Measurements from ENCODE around the gene PEF1. TPM values are rescaled to one million over a fixed set of nuclear protein-coding genes. Genes with fewer than 3 reads are reported as not detected.
A peak's percentile ranks its signal among the peaks of the same experiment; 100 is the strongest.

Gene PEF1
- total RNA-seq, 5 donors from 2014 or later (not counting 1 experiment from before 2014, with no cell fraction given), result 38.7 to 49.8 (median 42.4) TPM

DNA sequence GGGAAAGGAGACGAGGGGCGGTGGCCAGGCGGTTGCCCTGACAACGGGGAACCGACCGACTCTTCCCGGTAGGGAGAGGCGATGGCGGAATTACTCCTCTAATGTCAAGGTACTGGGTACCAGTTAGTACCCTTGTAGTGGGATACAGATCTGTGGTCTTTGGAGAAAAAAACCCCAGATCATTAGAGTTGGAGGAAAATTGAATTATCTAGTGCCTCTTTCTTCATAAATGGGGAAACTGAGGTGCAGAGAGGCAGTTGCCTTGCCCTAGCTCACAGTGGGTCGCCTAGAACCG is 545 bp upstream of the PEF1 start:
- no peaks in the 10 kb centered on the region for H3K27me3 Mint-ChIP-seq
- Histone ChIP-seq H3K9me3 (no peaks in the 10 kb centered on the region), H3K4me1 (ENCODE audit: control insufficient read depth in 1 of 2, extremely low read depth in 1 of 2, insufficient read depth in 2 of 2, low read length in 2 of 2) (peaks cover 16 to 31% of the 10 kb centered on the region in 2 experiments), H3K27me3 (replicated peaks in 1 of 2; ENCODE audit: control insufficient read depth in 2 of 2, extremely low read depth in 1 of 2, insufficient read depth in 2 of 2, low read length in 1 of 2) (no peaks in the 10 kb centered on the region), H3K4me3 (ENCODE audit: control insufficient read depth in 1 of 2, extremely low read depth in 1 of 2, low read length in 1 of 2) (peak overlapping the region; percentile 97 to 99), H3K36me3 (ENCODE audit: control insufficient read depth in 2 of 2, extremely low read depth in 1 of 2, insufficient read depth in 1 of 2, low read length in 1 of 2) (peaks cover 0 to 5% of the 10 kb centered on the region in 2 donors), H3K27ac (ENCODE audit: low read length) (peak overlapping the region; percentile 99)
- 7% methylated on average over 4 of the region's 11 CpGs for WGBS (ENCODE audit: insufficient coverage)
- H3K9me3 Mint-ChIP-seq, result no peaks in the 10 kb centered on the region
- ChIA-PET POLR2A (interaction anchor here (0.6 to 0.8 kb wide), 10 partner anchors 9 to 913 kb away, joined by 3 to 8 read pairs (median 3); no protein-coding TSS in a partner anchor), CTCF (interaction anchor here in 1 of 2 donors (0.8 to 1.2 kb wide), 5 partner anchors 15 to 464 kb away, joined by 3 to 7 read pairs (median 3); no protein-coding TSS in a partner anchor)
- ATAC-seq (replicated peaks in 1 of 4), result no peak
- H3K4me1 Mint-ChIP-seq, result peaks cover 34 to 47% (median 44%) of the 10 kb centered on the region in 3 donors
- peak overlapping the region; percentile 99 to 100 for H3K27ac Mint-ChIP-seq
- H3K4me3 Mint-ChIP-seq, result peak overlapping the region; percentile 94 to 100 (median 98)
- DNase-seq, result no peak
- H3K36me3 Mint-ChIP-seq, result no peaks in the 10 kb centered on the region

DNA sequence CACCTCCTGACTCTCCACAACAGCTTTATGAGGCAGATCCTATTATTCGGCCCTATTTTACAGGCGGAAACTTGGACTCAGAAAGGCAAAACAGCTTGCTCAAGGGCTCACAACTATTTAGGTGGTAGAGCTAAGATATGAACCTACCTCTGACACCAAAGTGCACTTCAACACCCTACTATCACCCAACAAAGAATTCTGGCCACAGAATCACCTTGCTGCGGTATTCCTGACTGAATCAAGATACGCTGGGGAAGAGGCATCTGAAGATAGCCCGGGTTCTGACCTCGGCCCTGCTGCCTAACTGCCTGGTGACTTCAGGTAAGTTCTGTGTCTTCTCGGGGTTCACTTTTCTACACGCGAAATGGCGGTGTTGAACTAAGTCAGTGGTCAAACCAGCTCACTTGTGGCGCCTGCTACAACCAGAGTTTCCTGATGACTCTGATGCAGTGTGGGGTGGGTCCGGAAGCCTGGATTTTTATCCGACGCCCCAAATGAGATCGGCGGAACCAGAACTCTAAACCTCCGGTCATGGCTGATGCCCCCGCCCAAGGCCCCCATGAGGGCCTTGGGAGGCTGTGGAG is 608 bp downstream of the PEF1 start:
- Histone ChIP-seq H3K27ac (ENCODE audit: low read length) (peak overlapping the region; percentile 99), H3K36me3 (ENCODE audit: control insufficient read depth in 2 of 2, extremely low read depth in 1 of 2, insufficient read depth in 1 of 2, low read length in 1 of 2) (peaks cover 0 to 7% of the 10 kb centered on the region in 2 donors), H3K27me3 (replicated peaks in 1 of 2; ENCODE audit: control insufficient read depth in 2 of 2, extremely low read depth in 1 of 2, insufficient read depth in 2 of 2, low read length in 1 of 2) (no peaks in the 10 kb centered on the region), H3K9me3 (no peaks in the 10 kb centered on the region), H3K4me1 (ENCODE audit: control insufficient read depth in 1 of 2, extremely low read depth in 1 of 2, insufficient read depth in 2 of 2, low read length in 2 of 2) (peaks cover 16 to 38% of the 10 kb centered on the region in 2 experiments), H3K4me3 (ENCODE audit: control insufficient read depth in 1 of 2, extremely low read depth in 1 of 2, low read length in 1 of 2) (peak overlapping the region; percentile 97 to 99)
- ATAC-seq (replicated peaks in 1 of 4) (peak; percentile 37 to 48 (median 42)), DNase-seq (no peak)
- no peaks in the 10 kb centered on the region for H3K36me3 Mint-ChIP-seq
- H3K4me3 Mint-ChIP-seq, result peak overlapping the region; percentile 94 to 100 (median 98)
- H3K27me3 Mint-ChIP-seq, result no peaks in the 10 kb centered on the region
- H3K4me1 Mint-ChIP-seq, result peaks cover 34 to 47% (median 44%) of the 10 kb centered on the region in 3 donors
- ChIA-PET POLR2A (interaction anchor here (0.6 to 1.1 kb wide), 5 partner anchors 9 to 900 kb away, joined by 3 to 6 read pairs (median 3); no protein-coding TSS in a partner anchor), CTCF (interaction anchor here (0.6 to 1.2 kb wide), 4 partner anchors 28 to 145 kb away, joined by 3 to 7 read pairs (median 3); no protein-coding TSS in a partner anchor)
- no peaks in the 10 kb centered on the region for H3K9me3 Mint-ChIP-seq
- WGBS (ENCODE audit: insufficient coverage), result 0% methylated on average over 16 of the region's 18 CpGs
- H3K27ac Mint-ChIP-seq, result peak overlapping the region; percentile 99 to 100

GRCh38 chr1:31642897-31643296 is 1.8 kb downstream of the PEF1 start:
- H3K4me1 Mint-ChIP-seq, result peaks cover 34 to 49% (median 44%) of the 10 kb centered on the region in 3 donors
- H3K27me3 Mint-ChIP-seq, result no peaks in the 10 kb centered on the region
- no peak for ATAC-seq (replicated peaks in 1 of 4)
- Histone ChIP-seq H3K27me3 (replicated peaks in 1 of 2; ENCODE audit: control insufficient read depth in 2 of 2, extremely low read depth in 1 of 2, insufficient read depth in 2 of 2, low read length in 1 of 2) (no peaks in the 10 kb centered on the region), H3K4me3 (ENCODE audit: control insufficient read depth in 1 of 2, extremely low read depth in 1 of 2, low read length in 1 of 2) (no peak overlapping the region), H3K27ac (ENCODE audit: low read length) (no peak overlapping the region), H3K4me1 (ENCODE audit: control insufficient read depth in 1 of 2, extremely low read depth in 1 of 2, insufficient read depth in 2 of 2, low read length in 2 of 2) (peaks cover 16 to 45% of the 10 kb centered on the region in 2 experiments), H3K36me3 (ENCODE audit: control insufficient read depth in 2 of 2, extremely low read depth in 1 of 2, insufficient read depth in 1 of 2, low read length in 1 of 2) (peaks cover 0 to 8% of the 10 kb centered on the region in 2 donors), H3K9me3 (no peaks in the 10 kb centered on the region)
- WGBS (ENCODE audit: insufficient coverage), result no CpG with 5 or more reads among the region's 3 CpGs
- no peaks in the 10 kb centered on the region for H3K9me3 Mint-ChIP-seq
- ChIA-PET POLR2A (interaction anchor here in 1 of 2 donors (1.1 kb wide), 1 partner anchor 47 kb away, joined by 3 read pairs; no protein-coding TSS in a partner anchor), CTCF (no interaction called here)
- H3K27ac Mint-ChIP-seq, result no peak overlapping the region
- H3K36me3 Mint-ChIP-seq, result no peaks in the 10 kb centered on the region
- H3K4me3 Mint-ChIP-seq, result peak overlapping the region in 2 of 3 donors; percentile 94 to 100
- no peak for DNase-seq

DNA sequence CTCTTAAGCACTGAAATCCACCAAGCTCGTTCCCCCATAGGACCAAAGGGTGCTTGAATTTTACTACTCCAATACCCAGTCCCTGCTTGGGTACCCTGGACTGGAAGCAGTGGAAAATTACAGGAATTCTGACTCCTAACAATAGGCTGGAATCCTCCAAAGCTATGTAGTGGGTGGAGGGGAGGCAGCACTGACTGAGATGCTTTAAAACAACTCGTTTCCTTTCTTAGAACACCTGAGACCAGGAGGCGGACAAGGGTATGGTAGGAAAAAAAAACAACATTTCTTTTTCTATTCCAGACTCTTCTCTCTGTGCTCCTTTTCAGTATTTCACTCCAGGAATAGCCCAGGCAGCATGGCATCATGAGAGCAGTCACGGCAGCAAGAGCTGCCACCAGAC is 2.3 kb downstream of the PEF1 start:
- POLR2A ChIA-PET, result no interaction called here
- no peak overlapping the region for H3K27ac ChIP-seq (ENCODE audit: low read length)
- H3K27me3 Mint-ChIP-seq, result no peaks in the 10 kb centered on the region
- CTCF ChIA-PET, result no interaction called here
- H3K27me3 ChIP-seq (replicated peaks in 1 of 2; ENCODE audit: control insufficient read depth in 2 of 2, extremely low read depth in 1 of 2, insufficient read depth in 2 of 2, low read length in 1 of 2), result no peaks in the 10 kb centered on the region
- peaks cover 0 to 11% of the 10 kb centered on the region in 2 donors for H3K36me3 ChIP-seq (ENCODE audit: control insufficient read depth in 2 of 2, extremely low read depth in 1 of 2, insufficient read depth in 1 of 2, low read length in 1 of 2)
- DNase-seq (no peak), ATAC-seq (replicated peaks in 1 of 4) (no peak)
- WGBS (ENCODE audit: insufficient coverage), result 100% methylated on average over 1 of the region's 4 CpGs
- H3K4me3 Mint-ChIP-seq, result no peak overlapping the region
- H3K4me1 Mint-ChIP-seq, result peaks cover 34 to 52% (median 44%) of the 10 kb centered on the region in 3 donors
- H3K9me3 Mint-ChIP-seq, result no peaks in the 10 kb centered on the region
- H3K4me3 ChIP-seq (ENCODE audit: control insufficient read depth in 1 of 2, extremely low read depth in 1 of 2, low read length in 1 of 2), result no peak overlapping the region
- no peaks in the 10 kb centered on the region for H3K36me3 Mint-ChIP-seq
- peaks cover 16 to 49% of the 10 kb centered on the region in 2 experiments for H3K4me1 ChIP-seq (ENCODE audit: control insufficient read depth in 1 of 2, extremely low read depth in 1 of 2, insufficient read depth in 2 of 2, low read length in 2 of 2)
- H3K9me3 ChIP-seq, result no peaks in the 10 kb centered on the region
- H3K27ac Mint-ChIP-seq, result no peak overlapping the region

GRCh38 chr1:31640964-31641363 is 3.7 kb downstream of the PEF1 start:
- 96% methylated on average over 4 of the region's 4 CpGs for WGBS (ENCODE audit: insufficient coverage)
- ATAC-seq (replicated peaks in 1 of 4), result no peak
- H3K27me3 Mint-ChIP-seq, result no peaks in the 10 kb centered on the region
- no peaks in the 10 kb centered on the region for H3K9me3 Mint-ChIP-seq
- Histone ChIP-seq H3K4me3 (ENCODE audit: control insufficient read depth in 1 of 2, extremely low read depth in 1 of 2, low read length in 1 of 2) (no peak overlapping the region), H3K27ac (ENCODE audit: low read length) (no peak overlapping the region), H3K36me3 (ENCODE audit: control insufficient read depth in 2 of 2, extremely low read depth in 1 of 2, insufficient read depth in 1 of 2, low read length in 1 of 2) (peaks cover 0 to 11% of the 10 kb centered on the region in 2 donors), H3K4me1 (ENCODE audit: control insufficient read depth in 1 of 2, extremely low read depth in 1 of 2, insufficient read depth in 2 of 2, low read length in 2 of 2) (peaks cover 16 to 52% of the 10 kb centered on the region in 2 experiments), H3K27me3 (replicated peaks in 1 of 2; ENCODE audit: control insufficient read depth in 2 of 2, extremely low read depth in 1 of 2, insufficient read depth in 2 of 2, low read length in 1 of 2) (no peaks in the 10 kb centered on the region), H3K9me3 (no peaks in the 10 kb centered on the region)
- POLR2A ChIA-PET, result no interaction called here
- no peak overlapping the region for H3K27ac Mint-ChIP-seq
- CTCF ChIA-PET, result no interaction called here
- no peak for DNase-seq
- no peak overlapping the region for H3K4me3 Mint-ChIP-seq
- no peaks in the 10 kb centered on the region for H3K36me3 Mint-ChIP-seq
- peaks cover 24 to 55% (median 49%) of the 10 kb centered on the region in 3 donors for H3K4me1 Mint-ChIP-seq

DNA sequence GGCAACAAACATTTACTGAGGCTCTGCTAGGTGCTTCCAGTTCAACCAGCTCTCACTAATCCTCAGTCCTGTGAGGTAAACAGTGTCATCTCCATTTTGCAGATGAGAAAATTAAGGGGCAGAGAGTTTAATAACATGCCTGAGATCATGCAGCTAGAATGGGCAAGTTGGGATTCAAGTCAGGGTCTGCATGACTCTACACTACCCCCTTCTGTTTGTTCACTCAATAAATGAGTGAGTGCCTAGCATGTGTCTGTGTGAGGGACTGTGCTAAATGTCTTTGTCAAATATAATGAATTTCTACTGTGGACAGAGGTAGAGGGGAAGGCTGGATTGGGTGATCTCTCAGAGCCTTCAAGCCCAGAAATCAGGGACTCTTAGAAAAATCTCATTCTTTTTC is 4.5 kb downstream of the PEF1 start:
- Mint-ChIP-seq H3K27me3 (no peaks in the 10 kb centered on the region), H3K4me1 (peaks cover 16 to 50% (median 45%) of the 10 kb centered on the region in 3 donors), H3K27ac (no peak overlapping the region), H3K9me3 (no peaks in the 10 kb centered on the region), H3K4me3 (no peak overlapping the region), H3K36me3 (no peaks in the 10 kb centered on the region)
- peaks cover 2 to 16% of the 10 kb centered on the region in 2 donors for H3K36me3 ChIP-seq (ENCODE audit: control insufficient read depth in 2 of 2, extremely low read depth in 1 of 2, insufficient read depth in 1 of 2, low read length in 1 of 2)
- H3K9me3 ChIP-seq, result no peaks in the 10 kb centered on the region
- DNase-seq (no peak), ATAC-seq (replicated peaks in 1 of 4) (no peak)
- peaks cover 9 to 44% of the 10 kb centered on the region in 2 experiments for H3K4me1 ChIP-seq (ENCODE audit: control insufficient read depth in 1 of 2, extremely low read depth in 1 of 2, insufficient read depth in 2 of 2, low read length in 2 of 2)
- H3K27ac ChIP-seq (ENCODE audit: low read length), result no peak overlapping the region
- ChIA-PET POLR2A (no interaction called here), CTCF (no interaction called here)
- no peaks in the 10 kb centered on the region for H3K27me3 ChIP-seq (replicated peaks in 1 of 2; ENCODE audit: control insufficient read depth in 2 of 2, extremely low read depth in 1 of 2, insufficient read depth in 2 of 2, low read length in 1 of 2)
- no peak overlapping the region for H3K4me3 ChIP-seq (ENCODE audit: control insufficient read depth in 1 of 2, extremely low read depth in 1 of 2, low read length in 1 of 2)

Data from T-cell (primary cell).